Stomach (tissue), 9 donors: Measurements from ENCODE around the gene TSNAXIP1. TPM values are rescaled to one million over a fixed set of nuclear protein-coding genes. Genes with fewer than 3 reads are reported as not detected.
"Not testable (repeated sequence)": the region's sequence is repeated elsewhere in the genome, so short reads cannot be mapped to it uniquely, and the experiment has no call there.

Experiments
- DNase-seq, 2 donors: peaks; one replicate each; pipeline versions ENCODE4 v3.0.0 to v3.0.0-alpha.2; 2013 to 2019
- H3K27ac ChIP-seq, 5 donors: fragments of 200-600 bp in 4 of 5; sonication (generic) in 4 of 5; one replicate each; pipeline ENCODE4 v1.5.1; 2013 to 2019; ENCODE audit warnings: mild to moderate bottlenecking in 1 of 5, moderate library complexity in 1 of 5
- H3K27me3 ChIP-seq, 3 donors: fragments of 200-600 bp; sonication (generic); one replicate each; pipeline ENCODE4 v1.5.1; 2017 to 2019; ENCODE audit warnings: mixed run types in 1 of 3
- H3K36me3 ChIP-seq, 4 donors: fragments of 200-600 bp; sonication (generic); 1 replicate in 3 of 4; 2 replicates in 1 of 4; pipeline ENCODE4 v1.5.1; 2016 to 2019
- H3K4me1 ChIP-seq, 4 donors: fragments of 200-600 bp; sonication (generic); one replicate each; pipeline ENCODE4 v1.5.1; 2016 to 2019
- H3K4me3 ChIP-seq, 4 donors: fragments of 200-600 bp; sonication (generic) in 3 of 4; one replicate each; pipeline ENCODE4 v1.5.1; 2016 to 2019; ENCODE audit warnings: mild to moderate bottlenecking in 1 of 4
- H3K9me3 ChIP-seq, 4 donors: fragments of 200-600 bp; sonication (generic); one replicate each; pipeline ENCODE4 v1.5.1; 2016 to 2019
- EP300 ChIP-seq: sonication (generic); formaldehyde crosslinking; IDR thresholded peaks from one replicate; pipeline ENCODE4 v1.6.1; 2017; ENCODE audit warnings: antibody characterized with exemption
- POLR2A ChIP-seq, 4 donors: fragments of 450-650 bp; IDR thresholded peaks; one replicate each; pipeline ENCODE4 v1.6.1; 2016; ENCODE audit warnings: antibody characterized with exemption in 4 of 4, control low read depth in 2 of 4, mild to moderate bottlenecking in 1 of 4, moderate library complexity in 1 of 4
- POLR2AphosphoS5 ChIP-seq, 3 donors: sonication (generic); formaldehyde crosslinking; IDR thresholded peaks; one replicate each; pipeline ENCODE4 v1.6.1; 2016; ENCODE audit warnings: antibody characterized with exemption in 3 of 3
- WGBS, 5 donors: extraction: QIAGEN DNeasy Blood & Tissue Kit in 3 of 5; methylation state at CpG; one replicate each; pipeline versions ENCODE4 v1.1.5 to v1.1.7; 2013 to 2018; 5-methylcytosine and 5-hydroxymethylcytosine counted together
- intact Hi-C: fragments of 100-400 bp; cut with DNase I; formaldehyde crosslinking; loops from one replicate; pipeline ENCODE4 v1.15.1; 2023; ENCODE audit warnings: low total_unique reads
- polyA plus RNA-seq, 3 donors: library from polyadenylated mRNA; stranded (reverse); fragments of 200-250 nt; gene quantifications; one replicate each; pipeline ENCODE4 v1.2.3, GENCODE V29; 2013
- total RNA-seq, 5 donors: library from RNA; depleted of rRNA; stranded (reverse); fragments of >200 nt; gene quantifications; one replicate each; pipeline versions ENCODE4 v1.1.0 to v1.2.3, GENCODE V29; 2014 to 2016
- TF ChIP-seq, protein P1 (sequence below), 7 experiments: fragments of 450-650 bp in 4 of 7; fragments of 200-600 bp in 3 of 7; sonication (generic) in 3 of 7; IDR thresholded peaks; one replicate each; pipeline ENCODE4 v1.5.1; 2016 to 2019; ENCODE audit warnings: antibody characterized with exemption in 7 of 7, control low read depth in 2 of 7, mild to moderate bottlenecking in 1 of 7
- donor health status: healthy with polysubstance abuse.
- donor health status: Bipolar disorder and iron deficiency.
- donor health status: healthy.

TSNAXIP1 gene
- total and polyA plus RNA-seq, 8 donors: 0.45 to 25.7 (median 1.2) TPM; not detected in 1

DNA sequence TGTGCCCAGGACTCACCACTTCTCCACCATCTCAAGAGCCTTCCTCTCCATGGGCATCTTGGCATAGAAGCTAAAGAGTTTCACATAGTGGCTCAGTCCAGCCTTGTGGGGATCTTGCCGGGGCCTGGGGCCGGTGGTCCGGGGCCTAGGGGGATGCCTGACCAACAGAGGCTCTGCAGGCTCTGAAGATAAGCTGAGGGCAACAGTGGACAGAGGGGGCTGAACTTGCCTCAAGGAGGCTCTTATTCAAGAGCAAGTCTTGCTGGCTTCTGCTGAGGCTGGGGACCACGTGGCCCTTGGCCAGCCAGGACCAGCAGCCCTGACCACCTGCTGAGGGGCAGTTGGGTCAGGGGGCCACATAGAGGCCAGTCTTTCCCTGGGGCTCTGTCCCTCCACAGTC, 22.0 kb downstream of the TSNAXIP1 start:
- TF ChIP-seq EP300: no peak
- TF ChIP-seq POLR2A (IDR thresholded peaks at IDR 0.05): no peak
- TF ChIP-seq, protein P1, sequence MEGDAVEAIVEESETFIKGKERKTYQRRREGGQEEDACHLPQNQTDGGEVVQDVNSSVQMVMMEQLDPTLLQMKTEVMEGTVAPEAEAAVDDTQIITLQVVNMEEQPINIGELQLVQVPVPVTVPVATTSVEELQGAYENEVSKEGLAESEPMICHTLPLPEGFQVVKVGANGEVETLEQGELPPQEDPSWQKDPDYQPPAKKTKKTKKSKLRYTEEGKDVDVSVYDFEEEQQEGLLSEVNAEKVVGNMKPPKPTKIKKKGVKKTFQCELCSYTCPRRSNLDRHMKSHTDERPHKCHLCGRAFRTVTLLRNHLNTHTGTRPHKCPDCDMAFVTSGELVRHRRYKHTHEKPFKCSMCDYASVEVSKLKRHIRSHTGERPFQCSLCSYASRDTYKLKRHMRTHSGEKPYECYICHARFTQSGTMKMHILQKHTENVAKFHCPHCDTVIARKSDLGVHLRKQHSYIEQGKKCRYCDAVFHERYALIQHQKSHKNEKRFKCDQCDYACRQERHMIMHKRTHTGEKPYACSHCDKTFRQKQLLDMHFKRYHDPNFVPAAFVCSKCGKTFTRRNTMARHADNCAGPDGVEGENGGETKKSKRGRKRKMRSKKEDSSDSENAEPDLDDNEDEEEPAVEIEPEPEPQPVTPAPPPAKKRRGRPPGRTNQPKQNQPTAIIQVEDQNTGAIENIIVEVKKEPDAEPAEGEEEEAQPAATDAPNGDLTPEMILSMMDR (IDR thresholded peaks at IDR 0.05): no peak
- TF ChIP-seq POLR2AphosphoS5 (IDR thresholded peaks at IDR 0.05): no peak
- WGBS, 5 donors: 89 to 100% (median 95%) methylated on average over 4 of the region's 4 CpGs
- Histone ChIP-seq H3K4me1 (peaks cover 11 to 15% (median 14%) of the 10 kb centered on the region in 4 donors), H3K9me3 (no peaks in the 10 kb centered on the region), H3K27ac (no peak overlapping the region), H3K27me3 (no peaks in the 10 kb centered on the region), H3K4me3 (no peak overlapping the region), H3K36me3 (peaks cover 34 to 65% (median 63%) of the 10 kb centered on the region in 4 donors)
- no peak for DNase-seq
- intact Hi-C loops: loop anchor here (10.0 kb wide), 1 partner anchor 106 kb away; the partner anchor contains the start of genes CTRL and PSMB10

- H3K36me3 ChIP-seq: peaks cover 34 to 43% (median 42%) of the 10 kb centered on the region in 4 donors
- H3K4me1 ChIP-seq: peaks cover 15 to 21% (median 19%) of the 10 kb centered on the region in 4 donors
- TF ChIP-seq, protein P1 (IDR thresholded peaks at IDR 0.05): no peak
- TF ChIP-seq POLR2A (IDR thresholded peaks at IDR 0.05) (no peak), POLR2AphosphoS5 (IDR thresholded peaks at IDR 0.05) (no peak), EP300 (no peak)
- H3K9me3 ChIP-seq: no peaks in the 10 kb centered on the region
- 0 to 6% (median 0%) methylated on average over 3 of the region's 3 CpGs for WGBS, 5 donors
- H3K27me3 ChIP-seq: no peaks in the 10 kb centered on the region
- intact Hi-C loops: no loop called here
- H3K27ac ChIP-seq: peak overlapping the region in 4 of 5 donors; percentile 52 to 86 (median 83)
- H3K4me3 ChIP-seq: peak overlapping the region; percentile 85 to 92 (median 90)
- peak in 1 of 2 donors; percentile 43 for DNase-seq
These were observed 26.3 kb downstream of the TSNAXIP1 start for GRCh38 chr16:67833030-67833414.

GRCh38 chr16:67833415-67834241, 26.9 kb downstream of the TSNAXIP1 start:
- TF ChIP-seq, protein P1 (IDR thresholded peaks at IDR 0.05): no peak
- TF ChIP-seq EP300: no peak
- TF ChIP-seq POLR2A (IDR thresholded peaks at IDR 0.05): peak in 1 of 4 donors; percentile 67
- TF ChIP-seq POLR2AphosphoS5 (IDR thresholded peaks at IDR 0.05): peak; percentile 71 to 83 (median 75)
- WGBS, 5 donors: 0 to 1% (median 0%) methylated on average over 45 to 49 of the region's 49 CpGs
- peaks cover 15 to 21% (median 19%) of the 10 kb centered on the region in 4 donors for H3K4me1 ChIP-seq
- no peaks in the 10 kb centered on the region for H3K27me3 ChIP-seq
- H3K36me3 ChIP-seq: peaks cover 32 to 37% (median 36%) of the 10 kb centered on the region in 4 donors
- intact Hi-C loops: no loop called here
- peak overlapping the region; percentile 31 to 86 (median 83) for H3K27ac ChIP-seq
- peak overlapping the region; percentile 85 to 92 (median 90) for H3K4me3 ChIP-seq
- no peaks in the 10 kb centered on the region for H3K9me3 ChIP-seq
- DNase-seq: peak; percentile 95 to 97

GRCh38 chr16:67834242-67834614, 27.5 kb downstream of the TSNAXIP1 start:
- Histone ChIP-seq H3K36me3 (peaks cover 26 to 31% (median 30%) of the 10 kb centered on the region in 4 donors), H3K4me1 (peaks cover 15 to 21% (median 19%) of the 10 kb centered on the region in 4 donors), H3K27me3 (no peaks in the 10 kb centered on the region), H3K9me3 (no peaks in the 10 kb centered on the region), H3K27ac (peak overlapping the region in 3 of 5 donors; percentile 52 to 86 (median 83)), H3K4me3 (peak overlapping the region; percentile 85 to 92 (median 90))
- no peak for DNase-seq
- 69 to 85% (median 81%) methylated on average over 10 of the region's 10 CpGs for WGBS, 5 donors
- intact Hi-C loops: no loop called here
- TF ChIP-seq POLR2A (IDR thresholded peaks at IDR 0.05) (no peak), EP300 (no peak), POLR2AphosphoS5 (IDR thresholded peaks at IDR 0.05) (no peak)
- TF ChIP-seq, protein P1 (IDR thresholded peaks at IDR 0.05): no peak

DNA sequence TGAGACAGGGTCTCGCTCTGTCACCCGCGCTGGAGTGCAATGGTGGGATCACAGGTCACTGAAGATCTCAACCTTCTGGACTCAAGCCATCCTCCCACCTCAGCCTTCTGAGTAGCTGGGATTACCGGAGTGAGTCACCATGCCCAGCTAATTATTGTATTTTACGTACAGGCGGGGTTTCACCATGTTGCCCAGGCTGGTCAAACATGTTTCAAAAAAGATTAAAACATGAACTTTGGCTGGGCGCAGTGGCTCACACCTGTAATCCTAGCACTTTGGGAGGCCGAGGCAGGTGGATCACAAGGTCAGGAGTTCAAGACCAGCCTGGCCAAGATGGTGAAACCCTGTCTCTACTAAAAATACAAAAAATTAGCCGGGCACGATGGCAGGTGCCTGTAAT, 30.5 kb downstream of the TSNAXIP1 start:
- H3K27ac ChIP-seq, H3K9me3 ChIP-seq, H3K36me3 ChIP-seq, H3K27me3 ChIP-seq, intact Hi-C loops, H3K4me3 ChIP-seq: not testable (repeated sequence)
- peak in 1 of 2 donors; percentile 37 for DNase-seq
- WGBS, 5 donors: 62 to 87% (median 74%) methylated on average over 10 of the region's 10 CpGs
- peaks cover 15 to 26% (median 24%) of the 10 kb centered on the region in 4 donors for H3K4me1 ChIP-seq
